Vagina (tissue), 2 donors: ENCODE measurements around the gene ELAVL4.

Experiments
- CTCF ChIP-seq, 3 experiments: fragments of 450-650 bp in 2 of 3; fragments of 200-600 bp in 1 of 3; sonication (generic) in 1 of 3; IDR thresholded peaks; one replicate each; pipeline ENCODE4 v1.5.1; 2017 to 2019; ENCODE audit warnings: antibody characterized with exemption in 3 of 3, mild to moderate bottlenecking in 2 of 3, moderate library complexity in 2 of 3
- POLR2A ChIP-seq, 2 donors: fragments of 450-650 bp; IDR thresholded peaks; one replicate each; pipeline ENCODE4 v1.6.1; 2017; ENCODE audit warnings: antibody characterized with exemption in 2 of 2, mild to moderate bottlenecking in 2 of 2, moderate library complexity in 2 of 2
- POLR2AphosphoS5 ChIP-seq, 2 donors: sonication (generic); formaldehyde crosslinking; IDR thresholded peaks; one replicate each; pipeline ENCODE4 v1.9.0; 2017; ENCODE audit warnings: antibody characterized with exemption in 2 of 2, mild to moderate bottlenecking in 2 of 2, low read depth in 1 of 2; ENCODE audit not compliant: insufficient read depth in 1 of 2

GRCh38 chr1:50218344-50219120 lies 109.8 kb downstream of the ELAVL4 start:
- TF ChIP-seq CTCF (IDR thresholded peaks at IDR 0.05): no peak
- no peak for TF ChIP-seq POLR2AphosphoS5 (IDR thresholded peaks at IDR 0.05; ENCODE audit: insufficient read depth in 1 of 2, low read depth in 1 of 2)
- TF ChIP-seq POLR2A (IDR thresholded peaks at IDR 0.05): no peak
